ENCODE measurements around the gene CASP6. TPM values are rescaled to one million over a fixed set of nuclear protein-coding genes. Genes with fewer than 3 reads are reported as not detected.
"Not testable (repeated sequence)": the region's sequence is repeated elsewhere in the genome, so short reads cannot be mapped to it uniquely, and the experiment has no call there.

The CASP6 gene
- polyA plus RNA-seq, 3 donors, result 4.7 to 24.4 (median 23.3) TPM

DNA sequence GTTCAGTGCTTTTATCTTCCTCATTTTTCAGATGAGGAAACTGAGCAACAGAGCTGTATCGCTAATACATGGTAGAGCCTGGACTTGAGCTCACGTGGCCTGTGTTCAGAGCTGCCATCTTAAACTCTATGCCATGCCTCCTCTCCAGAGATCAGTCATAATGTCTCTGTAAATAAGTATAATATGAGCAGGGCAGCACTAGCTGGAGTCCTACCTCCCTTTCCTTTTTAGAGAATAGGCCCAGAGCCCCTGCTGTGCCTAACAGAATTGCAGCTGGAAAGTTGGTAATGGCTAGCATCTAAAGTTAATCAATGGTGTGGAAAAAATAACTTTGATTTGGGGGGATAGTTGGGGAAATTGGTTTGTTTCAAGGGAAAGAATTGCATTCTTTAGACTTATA lies 20.4 kb downstream of the CASP6 start:
- intact Hi-C loops (cut with micrococcal nuclease), result no loop called here
- Histone ChIP-seq H3K36me3 (replicated peaks in 1 of 2; ENCODE audit: control insufficient read depth in 1 of 2, insufficient read depth in 2 of 2, low read length in 2 of 2) (peaks cover 23 to 78% of the 10 kb centered on the region in 2 donors), H3K4me1 (ENCODE audit: control insufficient read depth in 1 of 2, insufficient read depth in 2 of 2, low read length in 2 of 2) (no peaks in the 10 kb centered on the region), H2AFZ (ENCODE audit: insufficient read depth, low read depth, low read length, poor library complexity, severe bottlenecking) (no peak overlapping the region), H3K9me3 (replicated peaks in 1 of 2; ENCODE audit: control insufficient read depth in 1 of 2, insufficient read depth in 1 of 2, low read length in 2 of 2) (peaks cover 4 to 7% of the 10 kb centered on the region in 2 donors), H3K27ac (ENCODE audit: low read depth in 1 of 2, low read length in 2 of 2) (no peak overlapping the region), H3K79me2 (ENCODE audit: insufficient read depth, low read length) (no peaks in the 10 kb centered on the region), H3K4me2 (replicated peaks; ENCODE audit: extremely low read depth, low read length, poor library complexity, severe bottlenecking) (no peak overlapping the region), H4K20me1 (ENCODE audit: insufficient read depth, low read length) (peaks cover 4% of the 10 kb centered on the region), H3K27me3 (ENCODE audit: control insufficient read depth in 2 of 2, insufficient read depth in 2 of 2, low read length in 2 of 2) (no peaks in the 10 kb centered on the region), H3K4me3 (replicated peaks in 1 of 3; ENCODE audit: low read depth in 2 of 3, low read length in 3 of 3) (no peak overlapping the region), H3K9ac (ENCODE audit: insufficient read depth, low read length, poor library complexity, severe bottlenecking) (no peak overlapping the region)
- Mint-ChIP-seq H3K9me3 (peaks cover 3 to 11% (median 7%) of the 10 kb centered on the region in 7 donors), H3K4me3 (no peak overlapping the region), H3K27ac (no peak overlapping the region), H3K4me1 (peaks cover 6% of the 10 kb centered on the region), H3K27me3 (ENCODE audit: low read depth in 3 of 3) (peaks cover 0 to 4% (median 1%) of the 10 kb centered on the region in 3 donors), H3K36me3 (peaks cover 62 to 80% of the 10 kb centered on the region in 2 donors)
- 100% methylated on average over 1 of the region's 2 CpGs for WGBS (ENCODE audit: insufficient coverage)
- DNase-seq, result no peak
- no peak for TF ChIP-seq CTCF (IDR thresholded peaks at IDR 0.05)

DNA sequence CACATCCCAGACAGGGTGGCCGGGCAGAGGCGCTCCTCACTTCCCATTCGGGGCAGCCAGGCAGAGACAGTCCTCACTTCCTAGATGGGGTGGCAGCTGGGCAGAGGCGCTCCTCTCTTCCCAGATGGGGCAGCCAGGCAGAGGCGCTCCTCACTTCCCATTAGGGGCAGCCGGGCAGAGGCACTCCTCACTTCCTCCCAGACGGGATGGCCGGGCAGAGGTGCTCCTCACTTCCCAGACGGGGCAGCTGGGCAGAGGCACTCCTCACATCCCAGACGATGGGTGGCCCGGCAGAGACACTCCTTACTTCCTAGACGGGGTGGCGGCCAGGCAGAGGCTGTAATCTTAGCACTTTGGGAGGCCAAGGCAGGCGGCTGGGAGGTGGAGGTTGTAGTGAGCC lies 24.3 kb downstream of the CASP6 start:
- Mint-ChIP-seq H3K9me3 (peaks cover 4 to 11% (median 8%) of the 10 kb centered on the region in 7 donors), H3K36me3 (peaks cover 42 to 52% of the 10 kb centered on the region in 2 donors), H3K27ac (peak overlapping the region in 1 of 7 donors; percentile 16)
- intact Hi-C loops (cut with micrococcal nuclease); DNase-seq; H3K4me3 Mint-ChIP-seq; H3K4me1 ChIP-seq (ENCODE audit: control insufficient read depth in 1 of 2, insufficient read depth in 2 of 2, low read length in 2 of 2); H4K20me1 ChIP-seq (ENCODE audit: insufficient read depth, low read length); H3K4me1 Mint-ChIP-seq; H2AFZ ChIP-seq (ENCODE audit: insufficient read depth, low read depth, low read length, poor library complexity, severe bottlenecking); H3K79me2 ChIP-seq (ENCODE audit: insufficient read depth, low read length); H3K27ac ChIP-seq (ENCODE audit: low read depth in 1 of 2, low read length in 2 of 2); H3K9me3 ChIP-seq (replicated peaks in 1 of 2; ENCODE audit: control insufficient read depth in 1 of 2, insufficient read depth in 1 of 2, low read length in 2 of 2); H3K27me3 ChIP-seq (ENCODE audit: control insufficient read depth in 2 of 2, insufficient read depth in 2 of 2, low read length in 2 of 2); H3K4me3 ChIP-seq (replicated peaks in 1 of 3; ENCODE audit: low read depth in 2 of 3, low read length in 3 of 3); H3K27me3 Mint-ChIP-seq (ENCODE audit: low read depth in 3 of 3); H3K9ac ChIP-seq (ENCODE audit: insufficient read depth, low read length, poor library complexity, severe bottlenecking); H3K4me2 ChIP-seq (replicated peaks; ENCODE audit: extremely low read depth, low read length, poor library complexity, severe bottlenecking): not testable (repeated sequence)
- peaks cover 2 to 43% of the 10 kb centered on the region in 2 donors for H3K36me3 ChIP-seq (replicated peaks in 1 of 2; ENCODE audit: control insufficient read depth in 1 of 2, insufficient read depth in 2 of 2, low read length in 2 of 2)
- WGBS (ENCODE audit: insufficient coverage), result 100% methylated on average over 7 of the region's 14 CpGs

- H3K9ac ChIP-seq (ENCODE audit: insufficient read depth, low read length, poor library complexity, severe bottlenecking); H3K4me3 ChIP-seq (replicated peaks in 1 of 3; ENCODE audit: low read depth in 2 of 3, low read length in 3 of 3); H3K27ac Mint-ChIP-seq; H2AFZ ChIP-seq (ENCODE audit: insufficient read depth, low read depth, low read length, poor library complexity, severe bottlenecking); H3K4me3 Mint-ChIP-seq; intact Hi-C loops (cut with micrococcal nuclease); H4K20me1 ChIP-seq (ENCODE audit: insufficient read depth, low read length); DNase-seq; H3K4me1 Mint-ChIP-seq; H3K27me3 ChIP-seq (ENCODE audit: control insufficient read depth in 2 of 2, insufficient read depth in 2 of 2, low read length in 2 of 2); H3K9me3 ChIP-seq (replicated peaks in 1 of 2; ENCODE audit: control insufficient read depth in 1 of 2, insufficient read depth in 1 of 2, low read length in 2 of 2); H3K27ac ChIP-seq (ENCODE audit: low read depth in 1 of 2, low read length in 2 of 2); H3K79me2 ChIP-seq (ENCODE audit: insufficient read depth, low read length); H3K4me1 ChIP-seq (ENCODE audit: control insufficient read depth in 1 of 2, insufficient read depth in 2 of 2, low read length in 2 of 2); H3K4me2 ChIP-seq (replicated peaks; ENCODE audit: extremely low read depth, low read length, poor library complexity, severe bottlenecking); H3K27me3 Mint-ChIP-seq (ENCODE audit: low read depth in 3 of 3): not testable (repeated sequence)
- peaks cover 2 to 41% of the 10 kb centered on the region in 2 donors for H3K36me3 ChIP-seq (replicated peaks in 1 of 2; ENCODE audit: control insufficient read depth in 1 of 2, insufficient read depth in 2 of 2, low read length in 2 of 2)
- H3K9me3 Mint-ChIP-seq, result peaks cover 4 to 11% (median 8%) of the 10 kb centered on the region in 7 donors
- H3K36me3 Mint-ChIP-seq, result peaks cover 44 to 54% of the 10 kb centered on the region in 2 donors
- WGBS (ENCODE audit: insufficient coverage), result 97% methylated on average over 24 of the region's 28 CpGs
These were observed 24.8 kb downstream of the CASP6 start for GRCh38 chr4:109678472-109678871.
